Measurements from ENCODE around the gene GRB10. TPM values are rescaled to one million over a fixed set of nuclear protein-coding genes. Genes with fewer than 3 reads are reported as not detected.

The GRB10 gene
- total and polyA plus RNA-seq, 4 donors, result 10.7 to 53.1 (median 17.5) TPM

DNA sequence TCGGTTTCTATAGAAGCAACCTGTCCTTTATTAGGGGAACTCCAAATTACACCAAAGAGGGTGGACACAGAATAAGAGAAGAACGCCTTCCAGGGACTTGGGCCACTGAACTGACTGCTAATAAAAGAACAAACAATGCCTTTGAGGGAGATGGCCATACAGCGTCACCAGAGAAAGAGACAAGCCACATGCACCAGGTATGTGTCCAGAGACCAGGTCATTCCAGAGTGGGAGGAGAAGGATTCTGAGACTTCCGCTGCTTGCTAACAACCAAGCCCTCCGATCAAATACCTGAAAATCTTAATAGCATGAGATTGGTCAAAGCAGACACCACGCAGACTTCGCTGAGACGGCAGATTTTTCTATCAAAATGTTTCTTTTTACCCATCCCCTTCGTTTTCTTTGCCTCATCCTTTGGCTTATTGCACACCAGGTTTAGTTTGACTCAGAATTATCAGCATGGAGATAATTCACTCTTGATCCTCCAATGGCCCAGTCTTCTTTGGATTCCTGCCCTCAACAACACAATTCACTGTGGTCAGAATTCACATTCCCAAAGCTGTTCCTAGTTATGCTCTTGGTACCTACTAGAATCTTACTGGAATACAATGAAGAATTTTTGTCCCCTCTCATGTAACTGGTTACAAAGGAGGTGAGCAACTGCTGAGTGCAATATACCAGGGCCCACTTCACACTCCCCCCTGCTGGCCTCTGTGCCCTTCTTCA lies 130.1 kb downstream of the GRB10 start (continued):
- TF ChIP-seq, protein P1, sequence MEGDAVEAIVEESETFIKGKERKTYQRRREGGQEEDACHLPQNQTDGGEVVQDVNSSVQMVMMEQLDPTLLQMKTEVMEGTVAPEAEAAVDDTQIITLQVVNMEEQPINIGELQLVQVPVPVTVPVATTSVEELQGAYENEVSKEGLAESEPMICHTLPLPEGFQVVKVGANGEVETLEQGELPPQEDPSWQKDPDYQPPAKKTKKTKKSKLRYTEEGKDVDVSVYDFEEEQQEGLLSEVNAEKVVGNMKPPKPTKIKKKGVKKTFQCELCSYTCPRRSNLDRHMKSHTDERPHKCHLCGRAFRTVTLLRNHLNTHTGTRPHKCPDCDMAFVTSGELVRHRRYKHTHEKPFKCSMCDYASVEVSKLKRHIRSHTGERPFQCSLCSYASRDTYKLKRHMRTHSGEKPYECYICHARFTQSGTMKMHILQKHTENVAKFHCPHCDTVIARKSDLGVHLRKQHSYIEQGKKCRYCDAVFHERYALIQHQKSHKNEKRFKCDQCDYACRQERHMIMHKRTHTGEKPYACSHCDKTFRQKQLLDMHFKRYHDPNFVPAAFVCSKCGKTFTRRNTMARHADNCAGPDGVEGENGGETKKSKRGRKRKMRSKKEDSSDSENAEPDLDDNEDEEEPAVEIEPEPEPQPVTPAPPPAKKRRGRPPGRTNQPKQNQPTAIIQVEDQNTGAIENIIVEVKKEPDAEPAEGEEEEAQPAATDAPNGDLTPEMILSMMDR (IDR thresholded peaks at IDR 0.05; ENCODE audit: low read depth, low read length, missing input control), result no peak
- TF ChIP-seq JUND (IDR thresholded peaks at IDR 0.05) (no peak), NR2F2 (IDR thresholded peaks at IDR 0.05) (no peak), SP1 (IDR thresholded peaks at IDR 0.05) (no peak), TAF1 (conservative IDR thresholded peaks at IDR 0.05) (no peak), YY1 (IDR thresholded peaks at IDR 0.05) (no peak), EGR1 (IDR thresholded peaks at IDR 0.05; ENCODE audit: low read depth in 2 of 2) (no peak), FOXA1 (IDR thresholded peaks at IDR 0.05) (no peak)

DNA sequence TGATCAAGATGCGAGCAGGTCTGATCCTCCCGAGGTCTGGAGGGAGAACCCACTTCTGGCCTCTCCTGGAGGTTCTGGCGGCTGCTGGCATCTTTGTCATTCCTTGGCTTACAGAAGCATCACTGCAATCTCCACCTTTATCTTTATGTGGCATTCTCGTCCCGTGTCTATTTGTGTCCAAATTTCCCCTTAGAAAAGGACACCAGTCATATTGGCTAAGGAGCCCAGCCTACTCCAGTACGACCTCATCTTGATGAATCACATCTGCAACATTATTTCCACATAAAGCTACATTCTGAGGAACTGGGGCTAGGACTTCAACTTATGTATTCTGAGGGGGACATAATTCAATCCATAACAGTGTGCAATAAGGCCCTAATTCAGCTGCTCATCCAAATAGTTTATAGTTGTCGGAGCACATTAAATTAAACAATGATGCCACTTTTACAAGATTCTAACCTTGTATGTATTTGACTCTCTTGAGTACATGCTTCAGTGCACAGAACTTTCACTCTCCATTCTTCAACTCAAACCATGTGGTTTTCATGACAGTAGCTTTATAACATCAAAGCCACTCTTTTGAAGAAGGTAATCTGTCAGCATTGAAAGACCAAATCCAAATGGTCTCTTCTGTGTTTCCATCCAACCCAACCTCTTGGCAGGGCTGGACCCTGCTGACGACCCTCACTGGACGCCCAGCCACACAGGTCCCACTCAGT lies 131.3 kb downstream of the GRB10 start:
- H3K9ac ChIP-seq (ENCODE audit: low read depth in 1 of 2, low read length in 2 of 2), result no peak overlapping the region
- H3K4me1 ChIP-seq (ENCODE audit: control insufficient read depth in 4 of 4, insufficient read depth in 4 of 4, low read length in 3 of 4), result peaks cover 0 to 3% (median 0%) of the 10 kb centered on the region in 4 donors
- H3K9me3 ChIP-seq (ENCODE audit: control insufficient read depth in 4 of 4, low read length in 3 of 4), result no peaks in the 10 kb centered on the region
- H3K27me3 ChIP-seq (ENCODE audit: control insufficient read depth in 4 of 4, insufficient read depth in 4 of 4, low read length in 3 of 4), result no peaks in the 10 kb centered on the region
- peaks cover 0 to 2% (median 0%) of the 10 kb centered on the region in 4 donors for H3K36me3 ChIP-seq (ENCODE audit: control insufficient read depth in 4 of 4, insufficient read depth in 3 of 4, low read depth in 1 of 4, low read length in 3 of 4)
- H3K27ac ChIP-seq (ENCODE audit: low read depth in 1 of 2, low read length in 2 of 2), result no peak overlapping the region
- peak; percentile 20 for DNase-seq (ENCODE audit: low spot score)
- 93% methylated on average over 9 of the region's 9 CpGs for WGBS
- TF ChIP-seq RAD21 (IDR thresholded peaks at IDR 0.05) (no peak), YY1 (IDR thresholded peaks at IDR 0.05) (no peak), RXRA (IDR thresholded peaks at IDR 0.05) (no peak), FOXA1 (IDR thresholded peaks at IDR 0.05) (no peak), HNF4G (IDR thresholded peaks at IDR 0.05) (no peak), JUND (IDR thresholded peaks at IDR 0.05) (no peak), GABPA (IDR thresholded peaks at IDR 0.05 in 1 of 2, conservative IDR thresholded peaks at IDR 0.05 in 1 of 2) (no peak)
- TF ChIP-seq, protein P2, sequence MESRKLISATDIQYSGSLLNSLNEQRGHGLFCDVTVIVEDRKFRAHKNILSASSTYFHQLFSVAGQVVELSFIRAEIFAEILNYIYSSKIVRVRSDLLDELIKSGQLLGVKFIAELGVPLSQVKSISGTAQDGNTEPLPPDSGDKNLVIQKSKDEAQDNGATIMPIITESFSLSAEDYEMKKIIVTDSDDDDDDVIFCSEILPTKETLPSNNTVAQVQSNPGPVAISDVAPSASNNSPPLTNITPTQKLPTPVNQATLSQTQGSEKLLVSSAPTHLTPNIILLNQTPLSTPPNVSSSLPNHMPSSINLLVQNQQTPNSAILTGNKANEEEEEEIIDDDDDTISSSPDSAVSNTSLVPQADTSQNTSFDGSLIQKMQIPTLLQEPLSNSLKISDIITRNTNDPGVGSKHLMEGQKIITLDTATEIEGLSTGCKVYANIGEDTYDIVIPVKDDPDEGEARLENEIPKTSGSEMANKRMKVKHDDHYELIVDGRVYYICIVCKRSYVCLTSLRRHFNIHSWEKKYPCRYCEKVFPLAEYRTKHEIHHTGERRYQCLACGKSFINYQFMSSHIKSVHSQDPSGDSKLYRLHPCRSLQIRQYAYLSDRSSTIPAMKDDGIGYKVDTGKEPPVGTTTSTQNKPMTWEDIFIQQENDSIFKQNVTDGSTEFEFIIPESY (IDR thresholded peaks at IDR 0.05), result no peak
- TF ChIP-seq, protein P3, sequence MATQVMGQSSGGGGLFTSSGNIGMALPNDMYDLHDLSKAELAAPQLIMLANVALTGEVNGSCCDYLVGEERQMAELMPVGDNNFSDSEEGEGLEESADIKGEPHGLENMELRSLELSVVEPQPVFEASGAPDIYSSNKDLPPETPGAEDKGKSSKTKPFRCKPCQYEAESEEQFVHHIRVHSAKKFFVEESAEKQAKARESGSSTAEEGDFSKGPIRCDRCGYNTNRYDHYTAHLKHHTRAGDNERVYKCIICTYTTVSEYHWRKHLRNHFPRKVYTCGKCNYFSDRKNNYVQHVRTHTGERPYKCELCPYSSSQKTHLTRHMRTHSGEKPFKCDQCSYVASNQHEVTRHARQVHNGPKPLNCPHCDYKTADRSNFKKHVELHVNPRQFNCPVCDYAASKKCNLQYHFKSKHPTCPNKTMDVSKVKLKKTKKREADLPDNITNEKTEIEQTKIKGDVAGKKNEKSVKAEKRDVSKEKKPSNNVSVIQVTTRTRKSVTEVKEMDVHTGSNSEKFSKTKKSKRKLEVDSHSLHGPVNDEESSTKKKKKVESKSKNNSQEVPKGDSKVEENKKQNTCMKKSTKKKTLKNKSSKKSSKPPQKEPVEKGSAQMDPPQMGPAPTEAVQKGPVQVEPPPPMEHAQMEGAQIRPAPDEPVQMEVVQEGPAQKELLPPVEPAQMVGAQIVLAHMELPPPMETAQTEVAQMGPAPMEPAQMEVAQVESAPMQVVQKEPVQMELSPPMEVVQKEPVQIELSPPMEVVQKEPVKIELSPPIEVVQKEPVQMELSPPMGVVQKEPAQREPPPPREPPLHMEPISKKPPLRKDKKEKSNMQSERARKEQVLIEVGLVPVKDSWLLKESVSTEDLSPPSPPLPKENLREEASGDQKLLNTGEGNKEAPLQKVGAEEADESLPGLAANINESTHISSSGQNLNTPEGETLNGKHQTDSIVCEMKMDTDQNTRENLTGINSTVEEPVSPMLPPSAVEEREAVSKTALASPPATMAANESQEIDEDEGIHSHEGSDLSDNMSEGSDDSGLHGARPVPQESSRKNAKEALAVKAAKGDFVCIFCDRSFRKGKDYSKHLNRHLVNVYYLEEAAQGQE (IDR thresholded peaks at IDR 0.05), result no peak
- TF ChIP-seq, protein P1 (IDR thresholded peaks at IDR 0.05; ENCODE audit: low read depth, low read length, missing input control), result no peak
- no peak overlapping the region for H3K4me3 ChIP-seq (ENCODE audit: low read depth in 1 of 3, low read length in 3 of 3)
